ENCODE data around the gene KY. TPM values are rescaled to one million over a fixed set of nuclear protein-coding genes. Genes with fewer than 3 reads are reported as not detected.

The KY gene, protein sequence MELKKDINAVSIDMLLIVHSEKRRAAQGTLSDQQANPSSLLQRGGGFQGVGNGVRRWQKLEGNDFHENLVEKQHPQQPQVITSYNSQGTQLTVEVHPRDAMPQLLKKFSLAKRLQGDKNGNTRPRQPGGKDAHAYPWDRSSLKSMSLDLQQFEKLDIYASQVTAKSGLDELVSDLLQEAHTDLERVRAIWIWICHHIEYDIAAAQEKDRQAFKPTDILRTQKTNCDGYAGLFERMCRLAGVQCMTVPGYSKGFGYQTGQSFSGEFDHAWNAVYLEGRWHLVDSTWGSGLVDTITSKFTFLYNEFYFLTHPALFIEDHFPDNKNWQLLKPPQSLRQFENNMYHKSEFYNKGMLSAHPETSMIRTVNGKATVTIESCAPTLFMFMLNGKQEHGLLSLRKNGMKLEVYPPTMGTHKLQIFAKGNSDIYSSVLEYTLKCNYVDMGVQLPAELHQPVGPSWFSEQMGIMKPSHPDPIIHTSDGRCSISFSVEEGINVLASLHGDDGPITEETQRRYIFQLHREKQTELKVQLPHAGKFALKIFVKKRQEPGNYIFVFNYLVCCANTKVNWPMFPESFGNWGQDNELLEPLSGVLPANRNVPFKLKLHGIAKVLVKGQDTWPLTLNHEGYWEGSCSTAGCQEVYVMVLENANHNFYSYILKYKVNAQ
- polyA plus RNA-seq (2013, experiment 1 of 2), result not detected
- not detected for polyA plus RNA-seq (2013, experiment 2 of 2)

DNA sequence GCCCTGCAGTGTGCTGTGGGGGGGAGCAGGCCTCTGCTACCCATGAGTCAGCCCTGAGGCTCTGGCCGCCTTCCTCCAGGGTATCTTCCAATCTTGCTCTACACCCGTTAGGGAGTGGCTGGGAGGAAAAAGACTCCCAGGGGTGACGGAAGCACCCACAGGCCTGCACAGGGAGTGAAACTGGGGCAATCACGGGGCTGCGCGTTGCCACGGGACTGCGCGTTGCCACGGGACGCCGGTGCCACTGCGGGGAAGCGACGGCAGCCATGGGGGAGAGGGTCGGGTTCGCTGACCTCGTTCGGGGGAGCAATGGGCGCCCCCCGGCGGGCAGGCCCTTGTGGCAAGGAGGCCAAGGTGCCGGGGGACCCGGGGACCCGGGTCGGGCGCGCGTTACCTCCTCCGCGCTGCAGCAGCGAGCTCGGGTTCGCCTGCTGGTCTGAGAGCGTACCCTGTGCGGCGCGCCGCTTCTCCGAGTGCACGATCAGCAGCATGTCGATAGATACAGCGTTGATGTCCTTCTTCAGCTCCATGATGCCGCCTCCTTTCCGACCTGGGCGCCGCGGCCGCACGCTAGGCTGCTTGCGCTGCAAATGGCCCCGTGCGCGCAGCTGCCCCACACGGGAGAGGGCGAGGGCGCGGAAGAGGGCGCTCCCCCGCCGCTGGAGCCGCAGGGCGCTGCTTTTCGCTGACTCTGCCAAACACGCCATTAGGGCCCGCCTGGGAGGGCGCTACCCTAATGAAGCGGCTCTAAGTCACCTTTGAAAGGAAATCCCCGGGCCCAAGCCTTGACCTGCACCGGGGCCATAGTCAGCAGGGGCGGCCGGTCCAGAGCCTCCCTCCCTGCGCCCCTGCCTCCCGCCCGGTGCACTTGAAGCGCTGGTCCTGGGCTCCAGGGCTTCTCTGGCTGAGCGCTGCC, at the start of gene KY:
Gene KY, minus strand, starts transcription at position 592 of the 916 bp plus-strand sequence. Its CDS starts 62 bp downstream, at position 530.
- no peak within 1 kb of the TSS for H4K91ac ChIP-seq (ENCODE audit: low read length)
- no peak within 1 kb of the TSS for H2BK12ac ChIP-seq (ENCODE audit: low read length in 2 of 2)
- peak; percentile 5 for DNase-seq
- H2BK5ac ChIP-seq (ENCODE audit: low read depth, low read length, poor library complexity, severe bottlenecking), result no peak within 1 kb of the TSS
- peak within 1 kb of the TSS; percentile 25 to 82 for H3K4me3 ChIP-seq (ENCODE audit: insufficient read depth in 1 of 2, low read depth in 1 of 2, low read length in 2 of 2)
- no peak within 1 kb of the TSS for H3K18ac ChIP-seq (ENCODE audit: low read depth in 1 of 2, low read length in 2 of 2)
- no peak within 1 kb of the TSS for H3K14ac ChIP-seq (ENCODE audit: low read length in 2 of 2)
- no peak within 1 kb of the TSS for H3K27ac ChIP-seq (ENCODE audit: low read length, poor library complexity, severe bottlenecking)
- no peak within 1 kb of the TSS for H2AFZ ChIP-seq (ENCODE audit: low read depth, low read length)
- peaks cover 0 to 80% of the 10 kb centered on the region in 2 experiments for H3K27me3 ChIP-seq (ENCODE audit: control insufficient read depth in 1 of 2, insufficient read depth in 1 of 2, low read length in 2 of 2)
- H3K23ac ChIP-seq (ENCODE audit: low read length in 2 of 2), result no peak within 1 kb of the TSS
- H4K8ac ChIP-seq (ENCODE audit: low read length), result no peak within 1 kb of the TSS
- WGBS, result 6% methylated on average over 76 of the region's 77 CpGs
- no peaks in the 10 kb centered on the region for H3K36me3 ChIP-seq (ENCODE audit: control insufficient read depth in 1 of 2, insufficient read depth in 2 of 2, low read depth in 1 of 2, low read length in 2 of 2)
- no peak within 1 kb of the TSS for H2BK120ac ChIP-seq (ENCODE audit: low read depth, low read length)
- peaks cover 12% of the 10 kb centered on the region for H3K4me1 ChIP-seq (ENCODE audit: control insufficient read depth, insufficient read depth, low read depth, low read length)
- H3K9ac ChIP-seq (ENCODE audit: low read length), result peak within 1 kb of the TSS; percentile 66
- no peak within 1 kb of the TSS for H2AK5ac ChIP-seq (ENCODE audit: low read length, severe bottlenecking)
- no peak within 1 kb of the TSS for H3K4ac ChIP-seq (ENCODE audit: low read depth in 1 of 2, low read length in 2 of 2)
- H3K9me3 ChIP-seq (ENCODE audit: control insufficient read depth, low read length), result no peaks in the 10 kb centered on the region
- H2BK15ac ChIP-seq (ENCODE audit: low read depth, poor library complexity, severe bottlenecking), result no peak within 1 kb of the TSS
- H3K4me2 ChIP-seq (ENCODE audit: low read length, poor library complexity, severe bottlenecking), result peak within 1 kb of the TSS; percentile 74
- no peaks in the 10 kb centered on the region for H3K79me1 ChIP-seq (replicated peaks; ENCODE audit: low read length, poor library complexity, severe bottlenecking)

DNA sequence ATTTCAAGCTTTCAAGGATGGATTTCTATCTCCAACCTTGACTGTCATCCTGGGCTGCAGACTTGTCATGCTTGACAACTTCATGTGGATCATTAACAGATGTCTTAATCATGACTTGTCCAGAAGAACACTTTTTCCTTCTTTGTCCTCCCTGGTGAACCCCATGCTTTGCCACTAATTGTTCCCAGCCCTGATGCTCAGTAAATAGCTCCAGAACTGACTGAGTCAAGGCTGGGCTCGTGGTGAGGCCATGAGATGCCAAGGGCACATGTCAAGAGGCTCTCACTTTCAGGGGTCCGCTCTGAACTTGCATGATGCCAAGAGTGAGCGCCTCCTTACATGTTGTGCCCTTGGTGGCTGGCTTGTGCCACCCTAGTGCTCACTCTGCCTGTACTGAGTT, 48.9 kb upstream of the KY start:
- WGBS, result 55% methylated on average over 3 of the region's 3 CpGs
- Histone ChIP-seq H2AFZ (ENCODE audit: low read depth, low read length) (no peak overlapping the region), H3K4ac (ENCODE audit: low read depth in 1 of 2, low read length in 2 of 2) (no peak overlapping the region)

DNA sequence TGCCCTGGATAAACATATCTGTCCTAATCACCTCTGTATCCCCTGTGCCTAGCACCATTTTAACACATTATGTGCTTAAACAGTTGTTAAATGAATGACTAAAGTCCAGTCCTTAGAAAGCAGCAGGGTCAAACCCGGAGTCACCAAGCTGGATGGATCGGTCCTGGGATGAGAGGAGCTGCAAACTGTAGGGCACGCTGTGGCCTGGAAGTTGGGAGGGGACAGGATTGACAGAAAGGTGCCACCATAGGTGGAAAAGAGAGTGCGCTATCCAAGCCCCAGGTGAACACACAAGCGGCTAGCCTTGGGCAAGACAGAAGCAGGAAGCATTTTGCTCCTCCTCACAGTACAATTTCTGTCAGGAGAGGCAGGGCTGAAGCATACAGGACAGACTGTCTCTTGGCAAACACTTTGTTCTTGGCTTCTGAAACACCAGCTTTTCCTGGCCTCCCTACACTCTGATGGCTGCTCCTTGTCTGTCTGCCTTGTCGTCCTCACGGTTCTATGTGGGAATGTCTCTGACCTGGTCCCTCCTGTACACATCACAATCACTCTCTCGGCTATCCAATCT, 48.4 kb upstream of the KY start:
- no peak overlapping the region for H2AK5ac ChIP-seq (ENCODE audit: low read length, severe bottlenecking)
- 76% methylated on average over 8 of the region's 8 CpGs for WGBS
- no peak overlapping the region for H3K4ac ChIP-seq (ENCODE audit: low read depth in 1 of 2, low read length in 2 of 2)
- H2BK15ac ChIP-seq (ENCODE audit: low read depth, poor library complexity, severe bottlenecking), result no peak overlapping the region
- no peak overlapping the region for H2BK120ac ChIP-seq (ENCODE audit: low read depth, low read length)
- no peak overlapping the region for H2BK12ac ChIP-seq (ENCODE audit: low read length in 2 of 2)
- H3K36me3 ChIP-seq (ENCODE audit: control insufficient read depth in 1 of 2, insufficient read depth in 2 of 2, low read depth in 1 of 2, low read length in 2 of 2), result no peaks in the 10 kb centered on the region
- no peak overlapping the region for H3K4me2 ChIP-seq (ENCODE audit: low read length, poor library complexity, severe bottlenecking)
- H3K9ac ChIP-seq (ENCODE audit: low read length), result no peak overlapping the region
- H4K91ac ChIP-seq (ENCODE audit: low read length), result no peak overlapping the region
- H3K14ac ChIP-seq (ENCODE audit: low read length in 2 of 2), result no peak overlapping the region
- no peaks in the 10 kb centered on the region for H3K27me3 ChIP-seq (ENCODE audit: control insufficient read depth in 1 of 2, insufficient read depth in 1 of 2, low read length in 2 of 2)
- no peak overlapping the region for H2BK5ac ChIP-seq (ENCODE audit: low read depth, low read length, poor library complexity, severe bottlenecking)
- no peaks in the 10 kb centered on the region for H3K4me1 ChIP-seq (ENCODE audit: control insufficient read depth, insufficient read depth, low read depth, low read length)
- no peak overlapping the region for H3K4me3 ChIP-seq (ENCODE audit: insufficient read depth in 1 of 2, low read depth in 1 of 2, low read length in 2 of 2)
- no peak overlapping the region for H3K23ac ChIP-seq (ENCODE audit: low read length in 2 of 2)
- no peak overlapping the region for H3K27ac ChIP-seq (ENCODE audit: low read length, poor library complexity, severe bottlenecking)
- H3K9me3 ChIP-seq (ENCODE audit: control insufficient read depth, low read length), result no peaks in the 10 kb centered on the region
- no peak for DNase-seq
- no peak overlapping the region for H2AFZ ChIP-seq (ENCODE audit: low read depth, low read length)
- no peaks in the 10 kb centered on the region for H3K79me1 ChIP-seq (replicated peaks; ENCODE audit: low read length, poor library complexity, severe bottlenecking)
- H3K18ac ChIP-seq (ENCODE audit: low read depth in 1 of 2, low read length in 2 of 2), result no peak overlapping the region
- H4K8ac ChIP-seq (ENCODE audit: low read length), result no peak overlapping the region

More for the DNA sequence above, 48.9 kb upstream of the KY start:
- H2BK5ac ChIP-seq (ENCODE audit: low read depth, low read length, poor library complexity, severe bottlenecking), result no peak overlapping the region
- no peak overlapping the region for H2AK5ac ChIP-seq (ENCODE audit: low read length, severe bottlenecking)
- H3K4me3 ChIP-seq (ENCODE audit: insufficient read depth in 1 of 2, low read depth in 1 of 2, low read length in 2 of 2), result no peak overlapping the region
- H3K14ac ChIP-seq (ENCODE audit: low read length in 2 of 2), result no peak overlapping the region
- no peaks in the 10 kb centered on the region for H3K27me3 ChIP-seq (ENCODE audit: control insufficient read depth in 1 of 2, insufficient read depth in 1 of 2, low read length in 2 of 2)
- H3K18ac ChIP-seq (ENCODE audit: low read depth in 1 of 2, low read length in 2 of 2), result no peak overlapping the region
- H3K9ac ChIP-seq (ENCODE audit: low read length), result no peak overlapping the region
- no peak for DNase-seq
- H3K4me2 ChIP-seq (ENCODE audit: low read length, poor library complexity, severe bottlenecking), result no peak overlapping the region
- H2BK15ac ChIP-seq (ENCODE audit: low read depth, poor library complexity, severe bottlenecking), result no peak overlapping the region
- no peaks in the 10 kb centered on the region for H3K9me3 ChIP-seq (ENCODE audit: control insufficient read depth, low read length)
- H3K27ac ChIP-seq (ENCODE audit: low read length, poor library complexity, severe bottlenecking), result no peak overlapping the region
- no peak overlapping the region for H2BK12ac ChIP-seq (ENCODE audit: low read length in 2 of 2)
- no peak overlapping the region for H4K91ac ChIP-seq (ENCODE audit: low read length)
- H3K79me1 ChIP-seq (replicated peaks; ENCODE audit: low read length, poor library complexity, severe bottlenecking), result no peaks in the 10 kb centered on the region
- H4K8ac ChIP-seq (ENCODE audit: low read length), result no peak overlapping the region
- H3K23ac ChIP-seq (ENCODE audit: low read length in 2 of 2), result no peak overlapping the region
- H3K36me3 ChIP-seq (ENCODE audit: control insufficient read depth in 1 of 2, insufficient read depth in 2 of 2, low read depth in 1 of 2, low read length in 2 of 2), result no peaks in the 10 kb centered on the region
- no peaks in the 10 kb centered on the region for H3K4me1 ChIP-seq (ENCODE audit: control insufficient read depth, insufficient read depth, low read depth, low read length)
- no peak overlapping the region for H2BK120ac ChIP-seq (ENCODE audit: low read depth, low read length)
